K562 (cell line): ENCODE data around the gene ADD2. TPM values are rescaled to one million over a fixed set of nuclear protein-coding genes. Genes with fewer than 3 reads are reported as not detected.

Experiments used
- ATAC-seq: fragments of 200-7000 bp; cut with Tn5 transposase; 3 replicates; pipeline ENCODE4 v1.9.1; 2020; ENCODE audit warnings: moderate library complexity
- BruUV-seq: library from RNA; stranded (reverse); fragments of 400-500 nt; replicated peaks from 2 replicates; lab custom pipeline; 2021; lab: Mats Ljungman, UMichigan
- CTCF ChIA-PET: fragments of 300-600 bp; formaldehyde crosslinking; extraction: SDS; loops from one replicate; lab custom pipeline; 2021; ENCODE audit warnings: low intra/inter-chr PET ratio; lab: Yijun Ruan, JAX
- POLR2A ChIA-PET: fragments of 300-600, 350-650 bp; sonication (Branson Sonifier 250); formaldehyde crosslinking; extraction: SDS; loops from one replicate; lab custom pipeline; 2021; ENCODE audit warnings: antibody characterized with exemption, inconsistent platforms; lab: Yijun Ruan, JAX
- DNase-seq, 4 experiments: peaks; one replicate each; pipeline versions ENCODE4 v3.0.0 to v3.0.0-alpha.2; 2011 to 2018; ENCODE audit warnings: low spot score in 3 of 4, mixed read lengths in 3 of 4; ENCODE audit errors: extremely low read depth in 1 of 4
- FAIRE-seq: peaks from 2 replicates; lab custom pipeline; 2011; peaks lifted over from hg19 to GRCh38; lab: Jason Lieb, UNC
- H2AFZ ChIP-seq: 2 replicates; pipeline ENCODE4 v1.6.0; 2011; ENCODE audit warnings: low read depth, low read length, control low read depth, inconsistent platforms
- H3K27ac ChIP-seq: fragments of 200-600 bp; 3 replicates; pipeline ENCODE4 v1.8.0; 2011; ENCODE audit warnings: low read depth, mild to moderate bottlenecking, control low read depth, inconsistent platforms, low read length, moderate library complexity, mixed read lengths; ENCODE audit errors: extremely low read depth
- H3K27me3 ChIP-seq, 2 experiments: fragments of 300-600 bp in 1 of 2; 2 replicates in 1 of 2; 3 replicates in 1 of 2; pipeline versions ENCODE4 v1.6.0 to v1.8.0; 2011; ENCODE audit warnings: inconsistent platforms in 2 of 2, low read length in 2 of 2, mild to moderate bottlenecking in 1 of 2, mixed read lengths in 1 of 2, moderate library complexity in 1 of 2; ENCODE audit not compliant: control insufficient read depth in 2 of 2, insufficient read depth in 2 of 2
- H3K36me3 ChIP-seq: fragments of 300-600 bp; 3 replicates; pipeline ENCODE4 v1.8.0; 2011; ENCODE audit warnings: mild to moderate bottlenecking, low read length, inconsistent platforms; ENCODE audit not compliant: control insufficient read depth, insufficient read depth
- H3K4me1 ChIP-seq, 2 experiments: fragments of 200-600 bp in 1 of 2; replicated peaks in 1 of 2; 2 replicates in 1 of 2; 3 replicates in 1 of 2; pipeline versions ENCODE4 v1.5.1 to v1.8.0; 2011; ENCODE audit warnings: inconsistent platforms in 2 of 2, low read length in 2 of 2, mild to moderate bottlenecking in 1 of 2, mixed read lengths in 1 of 2, moderate library complexity in 1 of 2; ENCODE audit not compliant: control insufficient read depth in 2 of 2, insufficient read depth in 2 of 2
- H3K4me2 ChIP-seq: 2 replicates; pipeline ENCODE4 v1.6.1; 2011; ENCODE audit warnings: low read length, control low read depth, inconsistent platforms, mixed read lengths; ENCODE audit not compliant: insufficient read depth
- H3K4me3 ChIP-seq: fragments of 200-600 bp; sonication (generic), shearing (Covaris generic); 2 replicates; pipeline ENCODE4 v1.5.1; 2016; ENCODE audit warnings: control low read depth, inconsistent platforms
- H3K79me2 ChIP-seq: fragments of 200-600 bp; 3 replicates; pipeline ENCODE4 v1.8.0; 2011; ENCODE audit warnings: low read length, inconsistent platforms; ENCODE audit not compliant: control insufficient read depth, insufficient read depth
- H3K9ac ChIP-seq, 2 experiments: 2 replicates each; pipeline versions ENCODE4 v1.6.0 to v1.6.1; 2011; ENCODE audit warnings: low read depth in 2 of 2, low read length in 2 of 2, control low read depth in 1 of 2, inconsistent platforms in 1 of 2, mild to moderate bottlenecking in 1 of 2, mixed read lengths in 1 of 2; ENCODE audit not compliant: insufficient read depth in 1 of 2
- H3K9me1 ChIP-seq: one replicate; pipeline ENCODE4 v1.6.0; 2011; ENCODE audit warnings: inconsistent platforms, mild to moderate bottlenecking, low read length, moderate library complexity; ENCODE audit not compliant: control insufficient read depth, insufficient read depth
- H3K9me3 ChIP-seq: replicated peaks from 2 replicates; pipeline ENCODE4 v1.5.1; 2011; ENCODE audit warnings: low read depth, low read length, inconsistent platforms; ENCODE audit not compliant: control insufficient read depth, insufficient read depth
- H4K20me1 ChIP-seq: replicated peaks from 2 replicates; pipeline ENCODE4 v1.6.1; 2011; ENCODE audit warnings: low read length, inconsistent platforms, mixed read lengths; ENCODE audit not compliant: control insufficient read depth, insufficient read depth
- HOXB6 ChIP-seq: fragments of 250-450 bp; sonication (Bioruptor Pico); IDR thresholded peaks from 2 replicates; pipeline ENCODE4 v1.5.1; 2022; ENCODE audit warnings: mild to moderate bottlenecking, borderline replicate concordance
- KDM4B ChIP-seq, 2 experiments: fragments of 450-650 bp in 1 of 2; sonication (generic) in 1 of 2; IDR thresholded peaks; 2 replicates each; pipeline ENCODE4 v1.6.1; 2016 to 2017; ENCODE audit warnings: borderline replicate concordance in 2 of 2, antibody characterized with exemption in 1 of 2, low read depth in 1 of 2, mild to moderate bottlenecking in 1 of 2
- MAZ ChIP-seq, 2 experiments: fragments of 450-650 bp in 1 of 2; sonication (generic) in 1 of 2; formaldehyde crosslinking; IDR thresholded peaks in 1 of 2; conservative IDR thresholded peaks in 1 of 2; 2 replicates each; pipeline versions ENCODE4 v1.4.0 to v1.5.0; 2020; ENCODE audit warnings: mild to moderate bottlenecking in 1 of 2, missing genetic modification reagents in 1 of 2
- NCOA1 ChIP-seq: fragments of 450-650 bp; IDR thresholded peaks from 2 replicates; pipeline ENCODE4 v1.6.1; 2016; ENCODE audit warnings: low read depth
- RAD21 ChIP-seq, 2 experiments: fragments of 250-450 bp in 1 of 2; fragments of 450-650 bp in 1 of 2; sonication (Bioruptor Pico) in 1 of 2; formaldehyde crosslinking in 1 of 2; IDR thresholded peaks in 1 of 2; conservative IDR thresholded peaks in 1 of 2; 2 replicates each; pipeline versions ENCODE4 v1.4.0 to v1.8.0; 2020 to 2022; ENCODE audit warnings: mild to moderate bottlenecking in 2 of 2, moderate library complexity in 1 of 2
- SMARCA4 ChIP-seq: fragments of 450-650 bp; IDR thresholded peaks from 2 replicates; pipeline ENCODE4 v1.6.1; 2016
- SRF ChIP-seq, 2 experiments: fragments of 250-450, 450-650 bp in 1 of 2; sonication (Bioruptor Pico) in 1 of 2; sonication (generic) in 1 of 2; formaldehyde crosslinking; IDR thresholded peaks; 2 replicates each; pipeline versions ENCODE4 v1.5.0 to v1.5.1; 2020 to 2022; ENCODE audit warnings: mild to moderate bottlenecking in 1 of 2, missing genetic modification reagents in 1 of 2
- TCF15 ChIP-seq: fragments of 250-450 bp; sonication (Bioruptor Pico); IDR thresholded peaks from 2 replicates; pipeline ENCODE4 v1.8.0; 2022; ENCODE audit warnings: moderate library complexity, mild to moderate bottlenecking, inconsistent platforms
- ZFP91 ChIP-seq: sonication (generic); formaldehyde crosslinking; IDR thresholded peaks from 2 replicates; pipeline ENCODE4 v1.8.0; 2022; ENCODE audit warnings: mild to moderate bottlenecking, missing genetic modification reagents
- ZHX1 ChIP-seq: fragments of 150-350 bp; conservative IDR thresholded peaks from 2 replicates; pipeline ENCODE4 v1.6.1; 2014; ENCODE audit warnings: low read length
- ZNF764 ChIP-seq: fragments of 250-450 bp; sonication (Bioruptor Pico); IDR thresholded peaks from 2 replicates; pipeline ENCODE4 v1.4.0; 2020; ENCODE audit warnings: low read depth, mild to moderate bottlenecking, moderate library complexity
- WGBS: fragments of 100-300 bp; shearing (Covaris generic); methylation state at CpG from one replicate; pipeline ENCODE4 v1.1.6; 2016; ENCODE audit warnings: low coverage, mixed read lengths; ENCODE audit not compliant: insufficient coverage; ENCODE audit errors: missing lambda C conversion rate; 5-methylcytosine and 5-hydroxymethylcytosine counted together
- in situ Hi-C: fragments of 300-500 bp; cut with MboI; formaldehyde crosslinking; loops from 4 replicates; pipeline ENCODE4 v1.15.0; 2018; ENCODE audit warnings: inconsistent platforms, mixed read lengths
- intact Hi-C: fragments of 100-400 bp; cut with micrococcal nuclease; formaldehyde crosslinking; loops from 2 replicates; pipeline ENCODE4 v1.14.2; 2022
- polyA plus RNA-seq, 8 experiments: library from polyadenylated mRNA; depleted of rRNA in 4 of 8; stranded (reverse) in 5 of 8; unstranded in 3 of 8; fragments of >200 nt; fragmentation: Nextera tagmentation in 2 of 8; fragmentation: Illumina TruSeq in 1 of 8; extraction: Ambion mirVana in 2 of 8; extraction: Trizol in 1 of 8; gene quantifications; 2 replicates each; pipeline versions ENCODE4 v1.2.1 to v1.2.3, GENCODE V29; 2011 to 2014; ENCODE audit warnings: inconsistent platforms in 1 of 8, missing spikeins in 1 of 8
- total RNA-seq, 7 experiments: library from RNA; depleted of rRNA in 6 of 7; stranded (reverse); fragments of >200 nt in 6 of 7; fragmentation: Illumina TruSeq in 2 of 7; extraction: Trizol in 2 of 7; gene quantifications; 2 replicates each; pipeline versions ENCODE4 v1.2.1 to v1.2.3, GENCODE V29; 2011 to 2021; ENCODE audit warnings: low replicate concordance in 1 of 7
- TF ChIP-seq, protein P1 (sequence below), 3 experiments: IDR thresholded peaks in 2 of 3; conservative IDR thresholded peaks in 1 of 3; 2 replicates each; pipeline ENCODE4 v1.5.1; 2011 to 2012; ENCODE audit warnings: low read length in 3 of 3, mild to moderate bottlenecking in 3 of 3, control low read depth in 2 of 3, improper control_type of control experiment in 1 of 3, inconsistent platforms in 1 of 3, low read depth in 1 of 3, mixed read lengths in 1 of 3, moderate library complexity in 1 of 3; ENCODE audit not compliant: insufficient read depth in 2 of 3

Gene ADD2
- total and polyA plus RNA-seq, 9 of the 15 experiments (the other 6 are each of a cell fraction or from before 2014, with no cell fraction given): 3.5 to 63.0 (median 36.2) TPM

DNA sequence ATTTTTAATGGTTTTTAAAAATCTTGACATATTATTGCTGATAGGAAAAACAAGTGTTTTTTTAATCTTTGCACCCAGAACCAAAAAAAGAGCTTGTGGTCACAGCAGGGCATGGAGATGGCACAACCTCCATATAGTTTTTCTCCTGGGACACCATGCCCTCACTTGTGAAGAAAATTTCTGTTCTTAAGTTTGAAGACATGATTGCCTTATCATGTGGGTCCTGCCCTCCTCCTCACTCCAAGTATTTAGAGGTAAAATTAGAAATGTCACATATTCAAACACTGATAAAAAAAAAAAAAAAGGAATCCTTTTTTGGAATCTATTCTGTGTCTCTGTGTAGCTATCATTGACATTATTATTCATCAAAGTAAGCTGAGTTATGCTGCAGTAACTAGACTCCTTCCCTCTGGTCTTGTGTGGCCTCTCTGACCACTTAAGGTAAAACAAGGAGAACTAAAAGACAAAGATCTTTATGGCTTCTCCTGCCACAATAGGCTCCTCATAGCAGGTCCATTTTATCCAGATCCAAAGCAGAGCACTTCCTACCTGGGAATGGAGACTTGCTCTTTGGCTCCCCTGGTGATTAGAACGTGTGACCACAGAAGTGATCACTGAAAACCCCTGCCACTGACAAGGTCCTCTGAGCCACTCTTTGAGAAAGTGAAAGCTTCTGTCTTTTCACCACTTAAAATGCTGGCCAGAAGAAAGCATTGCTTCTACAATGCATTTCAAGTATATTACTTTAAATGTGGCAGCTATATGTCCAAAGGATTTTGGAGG, 19.8 kb downstream of the ADD2 start:
- Histone ChIP-seq H3K36me3 (no peaks in the 10 kb centered on the region), H3K9me3 (no peaks in the 10 kb centered on the region), H2AFZ (peak overlapping the region; percentile 36; the same call in 1 of the 2 replicates), H3K79me2 (peaks cover 22% of the 10 kb centered on the region; the same call in 2 of the 3 replicates), H3K4me2 (no peak overlapping the region; the same call in 1 of the 2 replicates), H3K4me1 (peaks cover 12 to 20% of the 10 kb centered on the region in 2 experiments; a peak in 4 of 5 replicates), H3K9ac (no peak overlapping the region), H3K27ac (no peak overlapping the region; the same call in 2 of the 3 replicates), H3K4me3 (no peak overlapping the region), H3K27me3 (no peaks in the 10 kb centered on the region), H3K9me1 (peaks cover 4% of the 10 kb centered on the region), H4K20me1 (no peaks in the 10 kb centered on the region)
- POLR2A ChIA-PET: interaction anchor here (0.6 kb wide), 1 partner anchor 460 kb away, joined by 3 read pairs; no protein-coding TSS in a partner anchor
- BruUV-seq: no TSS peak
- in situ Hi-C loops: no loop called here
- CTCF ChIA-PET: interaction anchor here (1.7 kb wide), 1 partner anchor 61 kb away, joined by 4 read pairs; no protein-coding TSS in a partner anchor
- WGBS: 28% methylated on average over 1 of the region's 1 CpG
- peak; percentile 60 for ATAC-seq
- peak; percentile 19 for FAIRE-seq
- peak in 1 of 4 experiments; percentile 46 for DNase-seq
- intact Hi-C loops: no loop called here
- TF ChIP-seq SRF (CRISPR knock-in tag; IDR thresholded peaks at IDR 0.05) (no peak), ZNF764 (no peak), MAZ (CRISPR knock-in tag; conservative IDR thresholded peaks at IDR 0.05 in 1 of 2, IDR thresholded peaks at IDR 0.05 in 1 of 2) (no peak), ZHX1 (no peak), SMARCA4 (peak; percentile 50; the same call in 1 of the 2 replicates), RAD21 (CRISPR knock-in tag; conservative IDR thresholded peaks at IDR 0.05 in 1 of 2, IDR thresholded peaks at IDR 0.05 in 1 of 2) (peak in 1 of 2 experiments; percentile 15; a peak in 1 of 4 replicates), NCOA1 (no peak), HOXB6 (CRISPR knock-in tag) (no peak), TCF15 (CRISPR knock-in tag) (no peak), ZFP91 (CRISPR knock-in tag) (no peak), KDM4B (IDR thresholded peaks at IDR 0.05; ENCODE audit: borderline replicate concordance in 2 of 2, low read depth in 1 of 2) (no peak)
- TF ChIP-seq, protein P1, sequence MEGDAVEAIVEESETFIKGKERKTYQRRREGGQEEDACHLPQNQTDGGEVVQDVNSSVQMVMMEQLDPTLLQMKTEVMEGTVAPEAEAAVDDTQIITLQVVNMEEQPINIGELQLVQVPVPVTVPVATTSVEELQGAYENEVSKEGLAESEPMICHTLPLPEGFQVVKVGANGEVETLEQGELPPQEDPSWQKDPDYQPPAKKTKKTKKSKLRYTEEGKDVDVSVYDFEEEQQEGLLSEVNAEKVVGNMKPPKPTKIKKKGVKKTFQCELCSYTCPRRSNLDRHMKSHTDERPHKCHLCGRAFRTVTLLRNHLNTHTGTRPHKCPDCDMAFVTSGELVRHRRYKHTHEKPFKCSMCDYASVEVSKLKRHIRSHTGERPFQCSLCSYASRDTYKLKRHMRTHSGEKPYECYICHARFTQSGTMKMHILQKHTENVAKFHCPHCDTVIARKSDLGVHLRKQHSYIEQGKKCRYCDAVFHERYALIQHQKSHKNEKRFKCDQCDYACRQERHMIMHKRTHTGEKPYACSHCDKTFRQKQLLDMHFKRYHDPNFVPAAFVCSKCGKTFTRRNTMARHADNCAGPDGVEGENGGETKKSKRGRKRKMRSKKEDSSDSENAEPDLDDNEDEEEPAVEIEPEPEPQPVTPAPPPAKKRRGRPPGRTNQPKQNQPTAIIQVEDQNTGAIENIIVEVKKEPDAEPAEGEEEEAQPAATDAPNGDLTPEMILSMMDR (IDR thresholded peaks at IDR 0.05 in 2 of 3, conservative IDR thresholded peaks at IDR 0.05 in 1 of 3; ENCODE audit: insufficient read depth in 2 of 3, low read depth in 1 of 3, low read length in 3 of 3): peak; percentile 29 to 37 (median 33); a peak in 3 of 6 replicates
